CD4-positive, alpha-beta T cell treated with Interleukin-4 for 4 hours (primary cell): ENCODE results near the gene KANK4.

Source experiments
- DNase-seq: peaks from one replicate; pipeline ENCODE4 v3.0.0-alpha.2; 2020

The KANK4 gene

DNA sequence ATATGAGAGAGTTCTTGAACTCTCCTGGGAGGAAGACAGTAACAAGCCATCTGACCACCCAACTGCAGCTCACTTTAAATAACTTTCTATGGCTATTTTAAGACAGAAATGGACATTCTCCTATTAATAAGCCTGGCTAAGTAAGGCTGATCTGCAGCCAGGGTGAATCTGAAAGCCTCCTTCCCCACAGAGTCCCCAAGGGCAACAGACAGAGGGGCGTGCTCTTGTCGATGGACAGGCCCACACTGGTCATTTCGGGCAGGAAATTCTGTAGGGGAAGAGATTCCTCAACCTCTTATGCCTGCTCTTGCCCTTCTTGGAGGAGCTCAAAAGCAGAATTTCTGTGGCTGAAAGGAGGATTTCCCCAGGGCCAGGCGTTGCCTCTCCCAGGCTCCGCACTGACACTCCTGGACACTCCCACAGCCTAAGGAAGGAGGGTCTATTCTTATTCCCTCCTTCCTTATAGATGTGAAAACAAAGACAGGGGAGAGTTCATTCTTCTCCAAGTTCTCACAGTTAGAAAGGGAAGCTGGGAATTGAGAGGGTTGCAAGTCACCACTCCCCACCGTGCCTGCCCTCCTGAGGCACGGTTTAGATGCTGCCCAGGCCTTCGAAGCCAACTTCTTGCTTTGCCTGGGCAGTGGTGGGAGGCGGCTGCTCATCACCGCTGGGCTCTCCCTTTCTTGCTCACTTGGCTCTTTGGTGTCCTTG lies 17.9 kb upstream of the KANK4 start:
- no peak for DNase-seq

DNA sequence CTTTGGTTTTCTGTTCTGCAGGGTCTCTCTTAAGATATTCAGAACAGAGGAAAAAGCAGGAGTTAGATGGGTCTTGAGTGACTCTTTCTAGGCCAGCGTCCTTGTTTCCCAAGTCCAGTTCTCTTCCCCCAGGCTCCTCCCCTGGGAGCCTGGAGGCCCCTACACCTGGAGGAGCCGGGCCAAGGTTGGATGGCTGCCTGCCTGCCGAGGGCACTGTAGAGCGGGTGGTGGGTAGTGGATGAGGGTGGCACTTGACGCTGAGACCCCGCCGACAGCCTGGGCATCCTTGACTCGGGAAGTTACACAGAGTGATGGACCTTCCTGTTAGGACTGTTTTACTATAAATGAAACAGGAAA lies 17.4 kb upstream of the KANK4 start:
- no peak for DNase-seq

DNA sequence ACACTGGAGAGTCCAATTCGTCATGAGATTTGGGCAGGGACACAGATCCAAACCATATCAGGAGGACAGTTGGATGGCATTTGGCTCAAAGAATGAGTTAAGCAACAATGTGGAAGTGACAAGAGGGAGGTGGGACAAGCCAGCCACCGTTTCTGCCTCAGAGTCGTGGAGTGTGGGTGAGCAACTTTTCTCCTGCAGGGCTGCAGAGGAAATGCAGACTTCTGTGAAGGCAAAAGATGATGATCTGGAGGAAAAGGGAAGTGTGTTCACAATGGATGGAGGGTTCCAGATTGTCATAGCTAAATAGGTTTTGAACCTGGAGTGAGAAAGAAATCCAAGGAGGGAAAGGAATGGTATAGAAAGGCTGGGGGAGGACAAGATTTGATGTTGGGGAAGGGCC lies 16.4 kb upstream of the KANK4 start:
- DNase-seq = no peak

DNA sequence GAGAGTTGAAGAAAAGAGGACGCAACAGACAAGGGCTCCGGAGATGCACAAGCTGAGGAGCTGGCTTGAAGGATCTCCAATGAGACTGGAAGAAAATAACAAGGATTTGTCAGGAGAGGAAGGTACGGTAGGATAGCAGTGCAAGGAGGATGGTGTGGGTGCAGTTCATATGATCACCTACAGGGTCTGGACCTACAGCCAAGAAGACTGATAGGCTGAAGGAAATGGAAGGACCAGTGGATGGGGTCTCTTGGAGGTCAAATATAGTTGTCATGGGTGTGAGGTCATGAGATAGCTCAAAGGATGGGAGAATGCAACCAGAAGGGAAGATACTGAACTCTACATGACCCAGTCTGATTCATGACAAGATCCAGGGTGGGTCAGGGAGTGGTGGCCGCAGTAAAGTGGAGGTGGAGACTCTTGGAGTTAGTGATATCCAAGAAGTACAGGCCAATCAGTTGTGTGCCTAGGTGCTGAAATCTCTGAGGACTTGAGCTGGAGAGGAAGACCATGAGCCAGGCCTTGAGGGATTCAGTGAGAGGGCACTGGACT lies 15.3 kb upstream of the KANK4 start:
- no peak for DNase-seq

DNA sequence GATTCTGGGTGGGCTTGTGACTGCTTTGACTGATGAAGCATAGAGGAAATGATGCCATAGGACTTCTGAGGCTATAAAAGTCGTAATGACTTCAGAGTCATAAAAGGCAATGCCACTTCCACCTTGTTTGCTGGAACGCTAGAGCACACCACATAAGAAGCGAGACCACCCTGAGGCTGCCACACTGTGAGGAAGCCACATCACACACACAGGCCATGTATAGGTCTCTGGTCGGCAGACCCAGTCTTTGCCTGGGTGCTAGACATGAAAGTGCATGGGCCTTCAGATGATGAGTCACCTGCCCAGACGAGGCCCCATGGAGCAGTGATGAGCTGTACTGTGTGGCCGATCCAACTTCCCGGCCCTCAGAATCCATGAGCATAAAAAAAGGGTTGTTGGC lies 14.2 kb upstream of the KANK4 start:
- DNase-seq = no peak

DNA sequence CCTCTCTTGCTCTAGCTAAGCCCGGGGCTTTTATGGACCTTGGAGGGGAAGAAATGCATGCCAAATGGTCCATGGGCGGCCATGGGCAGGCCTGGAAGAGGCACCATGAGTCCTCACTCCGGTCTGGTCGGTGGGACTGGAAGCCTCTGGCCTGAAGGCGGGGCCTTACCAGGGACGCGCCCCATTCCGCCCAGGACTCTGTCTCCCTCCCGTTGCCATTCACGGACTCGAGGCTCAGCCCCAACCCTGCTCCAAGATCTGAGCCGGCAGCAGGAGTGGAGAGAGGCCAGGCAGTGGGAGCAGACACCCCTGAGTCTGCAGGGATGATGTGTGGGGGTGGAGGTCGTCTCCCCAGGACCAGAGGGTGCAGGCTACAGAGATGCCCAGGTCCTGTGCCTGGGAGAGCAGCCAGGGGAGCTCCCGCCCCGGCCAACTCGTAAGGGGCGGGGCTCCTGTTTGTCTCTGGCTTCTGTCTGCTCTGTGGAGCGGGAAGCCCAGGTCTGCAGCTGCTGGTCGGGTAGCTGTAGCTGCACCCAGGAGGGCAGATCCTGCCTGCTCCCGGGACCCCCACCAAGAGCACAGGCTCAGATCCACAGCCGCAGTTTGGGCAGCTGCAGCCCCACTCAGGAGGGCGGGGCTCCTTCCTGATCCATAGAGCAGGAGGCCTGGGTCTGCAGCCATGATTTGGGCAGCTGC lies 8.3 kb upstream of the KANK4 start:
- DNase-seq = no peak

DNA sequence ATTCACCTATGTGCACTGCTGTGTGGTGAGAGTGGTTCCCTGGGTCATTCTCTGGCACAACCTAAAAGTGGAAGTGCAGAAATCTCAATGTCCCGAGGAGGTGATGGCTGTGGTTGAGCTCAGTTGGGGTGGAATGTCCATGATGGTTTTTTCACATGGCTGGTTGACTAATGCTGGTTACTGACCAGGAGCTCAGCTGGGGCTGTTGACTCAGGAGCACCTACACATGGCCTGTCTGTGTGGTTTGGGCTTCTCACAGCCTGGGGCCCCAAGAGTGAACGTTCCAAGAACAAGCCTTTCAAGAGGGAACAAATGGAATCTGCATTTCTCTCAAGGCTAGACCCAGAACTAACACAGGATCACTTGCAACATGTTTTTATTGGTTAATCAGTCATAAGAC lies 6.4 kb upstream of the KANK4 start:
- DNase-seq = no peak

DNA sequence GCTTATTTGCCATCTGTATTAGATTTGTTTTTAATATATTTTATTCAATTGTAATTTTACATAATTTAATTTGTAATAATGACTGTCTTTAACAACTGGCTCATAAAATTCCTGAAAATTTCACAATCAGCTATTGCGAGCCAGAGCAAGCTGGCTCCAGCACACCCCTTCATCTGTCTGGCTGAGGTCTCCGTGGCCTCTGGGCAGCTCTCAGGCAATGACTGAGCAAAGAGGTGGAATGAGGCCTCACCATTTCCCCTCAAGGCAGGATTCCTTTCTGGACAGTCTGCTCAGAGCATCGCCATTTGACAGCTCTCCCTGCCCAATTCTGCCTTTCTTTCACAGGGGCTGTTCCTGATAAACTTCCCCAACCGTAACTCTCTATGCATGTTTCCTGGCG lies 5.8 kb upstream of the KANK4 start:
- no peak for DNase-seq

DNA sequence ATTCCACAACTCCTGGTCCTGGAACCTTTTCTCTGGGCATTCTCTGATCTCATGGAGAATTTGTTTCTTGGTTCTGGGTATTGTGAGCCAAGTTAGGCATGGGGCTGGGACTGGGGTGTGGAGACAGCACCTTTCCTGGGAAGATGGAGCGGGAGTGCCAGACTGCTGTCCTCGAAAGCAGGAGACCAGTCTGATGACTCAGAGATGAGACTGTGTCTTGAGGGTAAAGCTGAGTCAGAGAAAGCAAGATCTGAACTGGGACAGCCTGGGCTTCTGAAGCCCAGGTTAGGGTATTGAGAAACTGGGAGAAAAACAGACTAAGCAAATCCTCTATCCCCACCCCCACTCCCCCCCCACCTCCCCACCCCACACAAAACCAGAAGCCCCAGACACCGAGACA lies 2.2 kb upstream of the KANK4 start:
- DNase-seq = no peak

DNA sequence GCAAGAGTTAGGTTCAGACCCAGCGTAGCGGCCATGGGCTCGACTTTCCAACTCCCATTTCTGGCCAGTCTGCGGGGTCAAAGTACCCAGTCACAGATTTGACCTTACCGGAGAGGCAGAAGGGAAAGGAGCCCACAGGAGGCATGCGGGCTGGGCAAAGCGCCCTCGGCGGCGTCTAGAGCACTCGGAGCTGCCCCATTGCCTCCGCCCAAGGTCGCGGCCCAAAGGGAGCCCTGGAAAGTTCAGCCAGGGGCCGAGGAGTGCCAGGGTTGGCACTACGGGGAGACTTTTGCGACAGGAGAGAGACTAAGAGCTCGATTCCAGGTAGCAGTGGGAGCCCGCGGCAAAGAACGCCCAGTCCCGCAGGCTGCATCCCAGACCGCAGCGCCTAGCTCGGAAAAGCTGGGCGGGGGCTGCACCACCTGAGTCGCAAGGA lies 896 bp downstream of the KANK4 start:
- DNase-seq = no peak

DNA sequence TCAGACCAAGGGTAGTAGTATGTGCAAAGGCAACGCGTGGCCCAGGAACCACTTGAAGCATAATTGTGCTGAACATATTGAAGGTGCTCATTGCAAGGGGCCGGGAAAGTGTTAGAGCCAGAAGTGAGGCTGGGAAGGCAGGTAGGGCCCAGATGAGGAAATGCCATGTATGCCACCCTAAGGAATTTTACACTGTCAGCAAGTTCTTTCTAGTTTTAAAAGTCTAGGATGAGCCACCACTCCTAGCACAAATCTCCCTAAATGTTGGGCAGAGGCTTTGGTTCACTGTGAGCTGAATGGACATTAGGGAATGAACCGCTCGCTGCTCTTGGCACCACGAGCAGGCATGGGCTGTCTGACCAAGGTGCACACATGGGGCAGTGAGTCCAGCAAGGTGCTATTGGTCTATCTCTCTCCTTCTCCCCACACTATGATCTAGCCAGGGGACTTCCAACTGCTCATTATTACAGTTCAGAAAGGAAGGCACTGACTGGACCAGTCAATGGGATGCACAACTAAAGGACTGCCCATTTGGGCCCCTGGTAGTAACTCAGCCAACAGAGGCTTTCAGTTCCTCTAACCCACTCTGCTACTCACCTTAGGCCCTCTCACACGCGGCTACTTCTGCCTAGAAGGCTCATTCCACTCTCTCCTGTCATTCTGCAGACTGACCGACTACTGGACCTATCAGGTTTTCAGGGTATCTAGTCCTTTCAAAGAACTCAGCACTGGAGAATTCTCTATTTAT lies 2.0 kb downstream of the KANK4 start:
- no peak for DNase-seq

DNA sequence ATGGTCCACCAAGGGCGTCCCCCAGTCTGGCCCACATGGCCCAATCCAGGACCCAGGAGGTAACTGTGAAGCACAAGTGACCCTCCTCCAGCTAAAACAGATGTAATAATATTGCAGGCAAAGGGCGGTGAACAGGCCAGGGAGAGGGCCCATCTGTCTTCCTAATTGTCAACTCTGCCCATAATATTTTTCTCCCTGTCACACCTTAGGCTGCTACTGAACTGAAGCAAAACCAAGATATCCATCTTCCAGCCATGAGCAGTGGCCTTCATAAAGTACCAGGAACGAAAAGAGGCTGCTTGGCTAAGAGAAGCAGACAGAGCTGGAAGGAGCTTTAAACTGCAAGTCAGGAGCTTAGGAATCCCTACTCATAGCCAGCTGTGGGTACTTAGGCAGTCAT lies 3.1 kb downstream of the KANK4 start:
- no peak for DNase-seq

DNA sequence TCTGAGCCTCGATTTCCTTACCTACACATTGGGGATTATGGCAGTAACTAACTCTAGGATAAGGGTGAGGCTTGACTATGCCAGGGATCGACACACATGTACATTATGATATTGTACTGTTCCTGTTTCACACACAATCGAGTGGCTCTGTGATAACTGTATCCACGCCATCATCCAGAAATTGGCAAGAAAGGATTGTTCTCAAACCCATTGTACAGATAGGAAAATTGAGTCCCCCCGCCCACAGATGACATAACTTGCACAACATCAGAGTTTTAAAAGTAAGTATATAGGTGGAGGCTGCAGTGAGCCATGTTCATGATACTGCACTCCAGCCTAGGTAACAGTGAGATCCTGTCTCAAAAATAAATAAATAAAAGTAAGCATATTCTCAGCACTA lies 3.8 kb downstream of the KANK4 start:
- DNase-seq = no peak

DNA sequence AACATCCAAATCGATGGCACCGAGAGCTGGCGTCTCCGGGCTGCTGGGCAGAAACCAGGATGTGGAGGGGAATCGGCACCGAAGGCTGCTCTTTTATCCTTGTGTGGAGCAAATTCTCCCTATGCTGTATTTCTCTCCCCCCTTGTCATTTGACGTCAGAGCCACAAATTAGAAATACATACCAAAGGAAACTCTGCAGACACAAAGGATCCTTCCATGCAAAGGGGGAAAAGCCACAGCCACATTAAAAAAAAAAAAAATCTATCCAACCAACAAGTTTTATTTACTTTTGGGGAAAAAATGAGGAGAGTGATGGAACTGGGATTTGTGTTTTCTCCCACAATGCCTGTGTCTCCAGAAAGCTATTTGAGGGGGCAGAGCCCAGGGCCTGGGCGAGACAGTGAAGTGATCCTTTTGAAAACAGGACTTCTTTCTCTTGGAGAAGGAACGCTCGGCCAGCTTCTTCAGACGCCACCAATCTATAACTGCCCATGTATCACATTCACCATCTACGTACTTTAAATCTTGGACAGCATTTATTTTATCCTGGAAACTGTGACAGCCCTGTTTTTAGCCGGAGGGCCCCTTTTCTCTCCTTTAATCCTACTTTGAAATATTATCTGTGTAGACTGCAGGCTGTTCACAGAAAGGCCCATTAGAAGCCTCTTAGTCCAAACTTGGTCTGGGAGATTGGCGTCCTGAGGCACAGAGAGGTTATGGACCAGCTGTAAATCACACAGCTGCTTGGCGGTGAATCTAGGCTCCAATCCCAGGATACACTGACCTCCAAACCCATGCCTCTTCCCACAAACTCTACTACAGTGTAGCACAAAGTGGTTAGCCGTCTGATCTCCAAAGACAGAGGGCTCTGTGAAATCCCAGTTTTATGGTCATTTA lies 4.5 kb downstream of the KANK4 start:
- no peak for DNase-seq

DNA sequence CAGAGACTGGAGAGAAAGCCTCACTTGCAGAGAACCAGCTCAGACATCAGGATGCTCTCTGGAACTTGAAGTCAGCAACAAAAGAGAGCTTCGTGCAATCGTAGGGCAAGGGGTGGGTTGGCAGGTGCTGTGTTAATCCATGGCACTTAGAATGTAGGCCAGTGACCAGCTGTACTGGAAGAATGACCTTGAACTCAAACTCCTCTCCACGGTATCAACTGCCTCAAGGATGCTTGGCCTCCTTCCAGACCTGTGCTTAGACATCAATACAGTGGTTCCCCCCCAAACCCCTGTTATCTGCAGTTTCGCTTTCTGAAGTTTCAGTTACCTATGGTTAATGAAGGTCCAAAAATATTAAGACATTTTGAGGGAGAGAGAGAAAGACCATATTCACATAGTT lies 6.5 kb downstream of the KANK4 start:
- DNase-seq = no peak

DNA sequence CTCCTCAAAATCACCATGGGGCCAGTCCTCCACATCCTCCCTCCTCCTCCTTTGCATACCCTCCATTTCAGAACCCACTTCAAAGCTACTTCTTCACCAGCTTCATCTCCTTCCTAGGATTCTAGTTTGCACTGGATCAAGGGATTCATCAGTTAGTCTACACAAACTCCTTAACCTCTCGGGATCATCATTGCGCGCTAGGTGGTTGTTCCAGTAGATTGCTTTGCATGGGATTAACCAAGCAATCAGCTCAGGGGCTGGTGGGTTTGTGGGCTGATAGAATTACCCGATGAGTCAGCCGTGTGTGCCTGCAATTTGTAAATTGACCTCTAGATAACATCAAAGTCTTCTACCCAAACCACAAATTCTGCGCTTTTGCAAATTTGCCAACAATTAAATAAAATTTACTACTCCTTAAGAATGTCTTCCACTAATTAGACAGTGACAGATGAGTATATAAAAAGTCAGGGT lies 7.7 kb downstream of the KANK4 start:
- no peak for DNase-seq

DNA sequence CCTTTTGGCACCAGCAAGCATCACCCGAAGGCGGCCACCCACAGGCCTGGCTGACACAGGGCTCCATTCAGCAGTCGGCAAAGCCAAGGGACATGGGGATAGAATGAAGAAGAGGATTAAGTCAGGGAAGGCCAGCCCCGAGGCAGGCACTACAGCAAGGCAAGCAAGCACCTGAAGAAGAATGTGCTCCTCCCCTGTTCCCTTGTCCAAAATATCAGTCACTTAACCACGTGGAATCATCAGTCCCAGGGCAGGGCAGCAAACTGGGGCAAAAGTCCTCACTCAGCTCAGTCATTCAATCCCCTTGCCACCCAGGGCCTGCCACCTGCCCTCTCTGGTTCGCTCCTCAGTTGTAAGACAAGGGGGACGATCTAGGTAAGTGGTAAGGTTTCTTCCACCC lies 9.3 kb downstream of the KANK4 start:
- DNase-seq = no peak

DNA sequence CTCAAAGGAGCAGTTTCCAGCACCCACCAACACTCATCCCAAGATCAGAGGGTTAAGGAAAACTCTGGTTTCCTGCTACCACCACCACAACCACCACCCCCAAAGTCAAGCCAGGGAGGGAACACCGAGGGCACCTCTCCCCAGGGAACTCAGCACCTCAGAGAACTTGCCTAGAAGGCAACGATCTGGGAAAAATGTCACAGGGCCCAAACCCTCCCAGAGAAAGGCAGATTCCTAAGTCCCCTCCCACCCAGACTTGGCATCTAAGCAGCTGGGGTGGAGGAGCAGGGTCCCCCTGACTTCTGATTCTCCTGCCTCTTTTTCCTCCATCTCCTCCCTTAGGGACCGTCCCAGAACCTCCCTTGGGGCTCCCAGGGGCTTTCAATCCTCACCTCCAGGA lies 10.6 kb downstream of the KANK4 start:
- DNase-seq = no peak

DNA sequence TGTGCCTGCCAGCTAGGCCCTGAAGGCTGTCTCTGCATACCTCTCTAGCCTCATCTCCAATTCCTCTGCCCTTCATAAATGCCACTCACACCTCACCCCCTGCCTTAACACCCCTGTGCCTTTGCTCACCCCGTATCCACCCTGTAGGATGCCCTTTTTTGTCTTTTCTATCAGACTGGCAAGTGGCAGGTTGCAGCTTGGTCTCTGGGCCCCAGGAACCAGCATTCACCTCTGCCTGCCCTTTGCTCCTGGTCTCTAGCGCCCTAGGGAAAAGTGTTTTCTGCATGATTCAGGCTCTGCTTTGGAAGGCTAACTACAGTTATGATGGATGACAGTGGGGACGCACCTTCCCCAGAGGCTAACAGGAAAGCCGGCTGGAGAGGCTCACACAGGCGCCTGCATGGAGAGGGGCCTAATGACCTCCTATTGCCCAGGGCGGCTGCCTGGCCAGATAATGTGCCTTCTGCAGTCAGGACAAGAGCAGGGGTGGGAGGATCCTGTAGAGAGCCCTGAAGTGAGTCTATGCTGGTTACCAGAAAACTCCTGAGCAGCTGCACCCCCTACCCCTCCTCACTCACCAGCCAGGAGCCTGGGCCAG lies 11.2 kb downstream of the KANK4 start:
- DNase-seq = no peak

DNA sequence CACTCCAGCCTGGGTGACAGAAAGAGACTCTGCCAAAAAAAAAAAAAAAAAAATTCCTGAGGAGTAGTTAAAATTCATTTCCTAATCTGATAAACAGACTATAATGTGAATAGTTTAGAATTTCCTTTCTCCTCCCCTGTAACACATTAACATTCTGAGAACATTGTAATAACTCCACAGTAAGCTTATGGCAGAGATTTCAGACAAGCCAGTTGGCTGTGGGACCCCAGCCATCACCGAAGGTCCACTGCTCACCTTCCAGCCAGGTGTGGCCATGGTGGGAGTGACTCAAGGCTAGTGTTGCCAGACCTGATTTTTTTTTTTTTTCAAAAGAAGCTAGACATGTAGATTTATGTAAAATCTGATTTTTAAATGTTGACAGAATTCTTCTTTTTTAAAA lies 11.8 kb downstream of the KANK4 start:
- no peak for DNase-seq

DNA sequence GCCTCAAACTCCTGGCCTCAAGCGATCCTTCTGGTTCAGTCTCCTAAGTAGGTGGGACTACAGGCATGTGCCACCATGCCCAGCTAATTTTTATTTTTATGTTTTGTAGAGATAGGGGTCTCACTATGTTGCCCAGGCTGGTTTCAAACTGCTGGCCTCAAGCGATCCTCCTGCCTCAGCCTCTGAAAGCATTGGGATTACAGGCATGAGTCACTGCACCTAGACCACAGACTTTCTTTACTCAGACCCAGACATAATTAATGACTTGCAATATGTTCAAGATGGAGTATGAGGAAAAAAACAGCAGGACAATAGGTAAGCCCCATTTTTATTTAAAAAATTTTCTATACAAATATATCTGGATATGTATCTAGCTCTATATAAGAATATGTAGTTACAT lies 13.2 kb downstream of the KANK4 start:
- no peak for DNase-seq

DNA sequence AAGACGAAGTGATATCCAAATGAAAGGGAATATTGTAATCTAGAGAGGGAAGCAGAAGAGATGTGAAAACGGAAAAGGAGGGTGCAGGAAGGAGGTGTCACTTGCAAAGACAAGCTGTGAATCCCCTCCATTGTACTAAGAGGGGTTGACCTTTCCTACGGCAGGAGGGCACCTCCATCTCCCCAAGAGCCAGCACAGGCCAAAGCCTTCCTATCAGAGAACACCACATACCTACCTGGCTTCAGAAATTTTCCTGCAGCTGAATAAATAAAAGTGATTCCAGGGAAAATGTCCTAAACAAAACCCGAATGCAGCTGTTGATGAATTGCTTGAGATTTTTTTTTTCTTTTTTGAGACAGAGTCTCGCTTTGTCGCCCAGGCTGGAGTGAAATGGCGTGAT lies 14.3 kb downstream of the KANK4 start:
- no peak for DNase-seq
